Measurements from ENCODE around the gene KCNA1. TPM values are rescaled to one million over a fixed set of nuclear protein-coding genes. Genes with fewer than 3 reads are reported as not detected.
"Not testable (repeated sequence)": the region's sequence is repeated elsewhere in the genome, so short reads cannot be mapped to it uniquely, and the experiment has no call there.

KCNA1 gene
- total RNA-seq, 4 donors from 2014 or later: not detected

DNA sequence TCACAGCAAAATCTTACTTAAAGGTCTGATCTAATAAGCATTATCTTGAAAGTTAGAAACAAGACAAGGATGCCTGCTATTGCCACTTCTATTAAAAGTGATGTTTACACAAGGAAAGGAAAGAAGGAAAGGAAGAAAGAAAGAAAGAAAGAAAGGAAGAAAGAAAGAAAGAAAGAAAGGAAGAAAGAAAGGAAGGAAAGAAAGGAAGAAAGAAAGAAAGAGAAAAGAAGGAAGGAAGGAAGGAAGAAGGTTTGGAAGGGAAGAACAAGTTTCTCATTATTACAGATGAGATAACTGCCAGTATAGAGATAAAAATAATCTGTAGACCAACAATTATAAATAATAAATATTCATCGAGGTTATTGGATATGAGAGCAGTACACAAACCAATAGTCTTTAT, 35.8 kb upstream of the KCNA1 start:
- no peak overlapping the region for H3K27ac ChIP-seq
- TF ChIP-seq CTCF (IDR thresholded peaks at IDR 0.05 in 4 of 5, conservative IDR thresholded peaks at IDR 0.05 in 1 of 5) (no peak), POLR2A (IDR thresholded peaks at IDR 0.05) (no peak)
- H3K9me3 ChIP-seq: no peaks in the 10 kb centered on the region
- in situ Hi-C loops (cut with MboI; ENCODE audit: low sequenced_read_pairs in 4 of 4): loop anchor here in 1 of 4 donors (25.0 kb wide), 1 partner anchor 563 kb away; the partner anchor contains the start of gene NTF3
- ATAC-seq: no peak
- no peaks in the 10 kb centered on the region for H3K4me1 ChIP-seq
- H3K4me3 ChIP-seq: no peak overlapping the region
- H3K36me3 ChIP-seq: no peaks in the 10 kb centered on the region
- H3K27me3 ChIP-seq: peaks cover 0 to 18% (median 6%) of the 10 kb centered on the region in 3 donors
- intact Hi-C loops (cut with DNase I; ENCODE audit: low total_unique reads): no loop called here
- no peak for DNase-seq

- Histone ChIP-seq H3K27ac (no peak overlapping the region), H3K36me3 (no peaks in the 10 kb centered on the region), H3K27me3 (peaks cover 0 to 21% (median 7%) of the 10 kb centered on the region in 3 donors), H3K4me3 (no peak overlapping the region), H3K4me1 (no peaks in the 10 kb centered on the region), H3K9me3 (no peaks in the 10 kb centered on the region)
- in situ Hi-C loops (cut with MboI; ENCODE audit: low sequenced_read_pairs in 4 of 4) (loop anchor here in 1 of 4 donors (25.0 kb wide), 1 partner anchor 563 kb away; the partner anchor contains the start of gene NTF3), intact Hi-C loops (cut with DNase I; ENCODE audit: low total_unique reads) (no loop called here)
- ATAC-seq: no peak
- TF ChIP-seq CTCF (IDR thresholded peaks at IDR 0.05 in 4 of 5, conservative IDR thresholded peaks at IDR 0.05 in 1 of 5) (no peak), POLR2A (IDR thresholded peaks at IDR 0.05) (no peak)
- no peak for DNase-seq
Measured at GRCh38 chr12:4874671-4875070, 35.0 kb upstream of the KCNA1 start.

DNA sequence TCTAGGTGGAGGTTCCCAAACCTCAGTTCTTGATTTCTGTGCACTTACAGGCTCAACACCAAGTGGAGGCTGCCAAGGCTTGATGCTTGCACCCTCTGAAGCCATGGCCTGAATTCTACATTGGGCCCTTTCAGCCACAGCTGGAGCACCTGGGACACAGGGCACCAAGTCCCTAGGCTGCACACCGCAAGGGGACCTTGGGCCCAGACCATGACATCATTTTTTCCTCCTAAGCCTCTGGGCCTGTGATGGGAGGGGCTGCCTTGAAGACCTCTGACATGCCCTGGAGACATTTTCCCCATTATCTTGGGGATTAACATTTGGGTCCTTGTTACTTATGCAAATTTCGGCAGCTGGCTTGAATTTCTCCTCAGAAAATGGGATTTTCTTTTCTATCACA, 30.2 kb upstream of the KCNA1 start:
- H3K4me3 ChIP-seq; DNase-seq; intact Hi-C loops (cut with DNase I; ENCODE audit: low total_unique reads); ATAC-seq; H3K4me1 ChIP-seq; H3K36me3 ChIP-seq; H3K27ac ChIP-seq; H3K9me3 ChIP-seq; in situ Hi-C loops (cut with MboI; ENCODE audit: low sequenced_read_pairs in 4 of 4): not testable (repeated sequence)
- H3K27me3 ChIP-seq: peaks cover 4 to 13% (median 4%) of the 10 kb centered on the region in 3 donors

- in situ Hi-C loops (cut with MboI; ENCODE audit: low sequenced_read_pairs in 4 of 4) (no loop called here), intact Hi-C loops (cut with DNase I; ENCODE audit: low total_unique reads) (no loop called here)
- ATAC-seq (no peak), DNase-seq (no peak)
- TF ChIP-seq CTCF (IDR thresholded peaks at IDR 0.05 in 4 of 5, conservative IDR thresholded peaks at IDR 0.05 in 1 of 5): no peak
- H3K4me1 ChIP-seq: no peaks in the 10 kb centered on the region
- no peak overlapping the region for H3K4me3 ChIP-seq
- no peaks in the 10 kb centered on the region for H3K36me3 ChIP-seq
- H3K9me3 ChIP-seq: no peaks in the 10 kb centered on the region
- peaks cover 4 to 26% (median 4%) of the 10 kb centered on the region in 3 donors for H3K27me3 ChIP-seq
- H3K27ac ChIP-seq: no peak overlapping the region
Measured at GRCh38 chr12:4881266-4882064, 28.2 kb upstream of the KCNA1 start.

GRCh38 chr12:4891866-4892265, 17.8 kb upstream of the KCNA1 start:
- ATAC-seq: no peak
- Histone ChIP-seq H3K4me1 (no peaks in the 10 kb centered on the region), H3K9me3 (no peaks in the 10 kb centered on the region), H3K27me3 (peaks cover 16 to 22% (median 17%) of the 10 kb centered on the region in 3 donors), H3K36me3 (no peaks in the 10 kb centered on the region), H3K27ac (no peak overlapping the region), H3K4me3 (no peak overlapping the region)
- in situ Hi-C loops (cut with MboI; ENCODE audit: low sequenced_read_pairs in 4 of 4) (no loop called here), intact Hi-C loops (cut with DNase I; ENCODE audit: low total_unique reads) (no loop called here)
- TF ChIP-seq CTCF (IDR thresholded peaks at IDR 0.05 in 4 of 5, conservative IDR thresholded peaks at IDR 0.05 in 1 of 5) (no peak), POLR2A (IDR thresholded peaks at IDR 0.05) (no peak)
- DNase-seq: no peak
